Retinal pigment epithelial cell (primary cell): Measurements from ENCODE around the gene MPZL3.

Experiments
- DNase-seq: peaks from one replicate; pipeline ENCODE4 v3.0.0-alpha.2; 2010; ENCODE audit warnings: low read depth
- H3K4me3 ChIP-seq: 2 replicates; pipeline ENCODE4 v1.5.1; 2011; ENCODE audit warnings: mild to moderate bottlenecking, low read length, control low read depth, moderate library complexity
- CTCF ChIP-seq: conservative IDR thresholded peaks from 2 replicates; pipeline ENCODE4 v1.5.1; 2011; ENCODE audit warnings: low read depth, low read length, control low read depth, inconsistent platforms

MPZL3 gene

GRCh38 chr11:118240999-118241763 is 11.0 kb downstream of the MPZL3 start:
- H3K4me3 ChIP-seq, result no peak overlapping the region
- TF ChIP-seq CTCF, result no peak
- no peak for DNase-seq

GRCh38 chr11:118239509-118240205 is 12.5 kb downstream of the MPZL3 start:
- no peak overlapping the region for H3K4me3 ChIP-seq
- no peak for DNase-seq

DNA sequence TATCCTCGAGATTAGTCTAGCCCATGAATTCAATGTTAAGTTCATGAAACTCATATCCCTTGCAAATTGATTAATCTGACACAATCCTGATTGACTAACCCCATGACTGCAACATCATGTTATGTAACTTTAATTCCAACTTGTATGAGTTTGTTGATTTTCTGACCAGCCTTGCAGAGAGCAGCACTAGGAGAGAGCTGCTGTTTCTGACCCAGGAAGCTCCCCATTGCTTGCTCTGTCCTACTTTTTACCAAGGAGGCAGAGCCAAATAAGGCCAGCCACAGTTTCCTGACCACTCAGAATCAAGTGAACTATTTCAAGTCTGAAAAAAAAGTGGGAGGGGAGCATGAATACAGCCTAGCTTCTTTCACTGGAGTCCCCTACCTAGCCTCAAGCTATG is 13.2 kb downstream of the MPZL3 start:
- H3K4me3 ChIP-seq, result no peak overlapping the region
- TF ChIP-seq CTCF, result no peak
- no peak for DNase-seq

More at GRCh38 chr11:118239509-118240205, 12.5 kb downstream of the MPZL3 start:
- TF ChIP-seq CTCF, result no peak

- no peak for DNase-seq
- no peak overlapping the region for H3K4me3 ChIP-seq
- TF ChIP-seq CTCF, result no peak
These were observed 13.7 kb downstream of the MPZL3 start for GRCh38 chr11:118238421-118238820.

DNA sequence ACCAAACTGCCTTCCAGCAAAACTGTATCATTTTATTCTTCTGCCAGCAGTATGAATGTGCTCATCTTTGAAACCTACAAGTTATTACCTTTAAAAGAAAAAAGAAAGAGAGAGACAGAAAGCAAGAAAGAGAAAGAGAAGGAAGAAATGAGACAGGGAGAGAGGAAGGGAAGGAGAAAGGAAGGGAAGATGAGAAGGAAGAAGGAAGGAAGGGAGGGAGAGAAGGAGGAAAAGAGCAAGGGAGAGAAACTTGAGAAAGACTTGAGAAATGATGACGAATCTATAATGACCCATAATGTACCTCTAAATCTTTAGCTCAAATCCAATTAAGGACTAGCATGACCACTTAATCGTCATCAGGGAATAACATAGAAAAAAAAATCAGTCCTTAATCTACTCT is 16.0 kb downstream of the MPZL3 start:
- no peak for TF ChIP-seq CTCF
- no peak for DNase-seq
- H3K4me3 ChIP-seq, result no peak overlapping the region

DNA sequence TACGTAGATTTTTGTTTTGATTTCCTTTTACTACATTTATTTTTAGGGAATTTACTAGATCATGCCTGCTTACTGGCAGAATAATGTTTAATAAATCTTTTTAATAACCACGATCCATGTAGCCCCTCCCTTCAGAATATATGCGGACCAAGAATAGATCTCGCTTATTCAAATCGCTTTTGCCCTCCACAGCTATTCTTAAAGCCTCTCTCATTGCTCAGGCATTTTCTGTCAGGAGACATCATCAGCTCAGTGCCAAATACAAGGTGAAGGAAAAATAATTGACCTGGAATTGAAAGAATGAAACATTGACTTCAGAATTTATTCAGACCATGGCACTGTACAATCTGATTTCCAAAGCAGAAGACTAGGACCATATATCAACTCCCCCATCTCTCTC is 17.3 kb downstream of the MPZL3 start:
- TF ChIP-seq CTCF, result no peak
- H3K4me3 ChIP-seq, result no peak overlapping the region
- DNase-seq, result no peak

DNA sequence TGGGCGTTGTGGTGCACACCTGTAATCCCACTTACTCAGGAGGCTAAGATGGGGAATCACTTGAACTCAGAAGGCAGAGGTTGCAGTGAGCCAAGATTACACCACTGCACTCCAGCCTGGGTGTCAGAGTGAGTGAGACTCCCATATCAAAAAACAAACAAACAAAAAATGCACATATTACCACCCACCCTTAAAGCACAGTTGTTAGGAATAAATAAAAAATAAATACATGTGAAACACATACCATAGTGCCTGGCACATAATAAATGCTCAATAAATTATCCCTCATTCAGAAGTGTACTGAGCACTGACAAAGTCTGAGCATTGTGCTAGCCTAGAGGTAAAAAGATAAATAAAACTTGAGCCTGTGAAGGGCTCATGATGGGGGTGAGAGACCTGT is 18.3 kb downstream of the MPZL3 start:
- DNase-seq, result no peak
- TF ChIP-seq CTCF, result no peak
- no peak overlapping the region for H3K4me3 ChIP-seq
